HG03045 (cell line): ENCODE results near the gene KMT2C.
A peak's percentile ranks its signal among the peaks of the same experiment; 100 is the strongest.
"Not testable (repeated sequence)": the region's sequence is repeated elsewhere in the genome, so short reads cannot be mapped to it uniquely, and the experiment has no call there.

Experiments
- ATAC-seq: cut with Tn5 transposase; IDR thresholded peaks from one replicate; pipeline ENCODE4 v1.9.1; 2021; ENCODE audit warnings: mild to moderate bottlenecking, moderate library complexity; ENCODE audit not compliant: unreplicated experiment

Gene KMT2C

DNA sequence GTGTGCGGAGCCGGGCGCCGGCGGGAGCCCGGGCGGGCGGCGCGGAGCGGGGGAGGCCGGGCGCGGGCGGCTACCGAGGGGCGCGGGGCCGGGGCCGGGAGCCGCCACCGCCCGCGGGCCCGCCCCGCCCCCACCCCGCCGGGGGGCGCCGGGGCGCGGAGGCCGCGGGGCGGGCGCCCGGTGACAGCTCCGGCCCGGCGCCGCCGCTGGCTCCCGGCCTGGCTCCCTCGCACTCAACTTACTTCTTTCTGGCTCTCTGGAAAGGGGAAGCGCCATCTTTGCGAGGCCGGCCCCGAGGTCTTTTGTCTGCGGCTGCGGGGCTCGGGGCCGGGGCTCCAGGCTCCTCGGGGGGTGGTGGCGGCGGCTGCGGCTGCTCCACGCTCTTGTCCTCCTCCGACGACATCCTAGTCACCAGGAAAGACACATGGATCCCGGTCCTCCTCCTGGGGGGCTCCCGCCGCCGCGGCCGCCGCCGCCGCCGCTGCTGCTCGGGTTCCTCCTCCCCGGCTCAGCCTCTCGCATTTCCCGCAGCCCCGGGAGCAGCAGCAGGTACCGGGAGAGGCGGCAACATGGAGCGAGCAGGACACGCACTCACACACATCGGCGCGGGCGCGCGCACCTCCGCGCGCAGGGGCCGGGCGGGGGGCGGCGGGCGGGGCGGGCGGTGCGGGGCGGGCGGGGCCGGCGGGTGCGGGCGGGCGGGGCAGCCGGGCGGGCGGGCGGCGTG lies at the start of gene KMT2C:
KMT2C (minus strand) TSS at position 620 of the 727 bp plus-strand sequence; CDS start at position 403, 217 bp downstream.
- peak; percentile 24 for ATAC-seq

DNA sequence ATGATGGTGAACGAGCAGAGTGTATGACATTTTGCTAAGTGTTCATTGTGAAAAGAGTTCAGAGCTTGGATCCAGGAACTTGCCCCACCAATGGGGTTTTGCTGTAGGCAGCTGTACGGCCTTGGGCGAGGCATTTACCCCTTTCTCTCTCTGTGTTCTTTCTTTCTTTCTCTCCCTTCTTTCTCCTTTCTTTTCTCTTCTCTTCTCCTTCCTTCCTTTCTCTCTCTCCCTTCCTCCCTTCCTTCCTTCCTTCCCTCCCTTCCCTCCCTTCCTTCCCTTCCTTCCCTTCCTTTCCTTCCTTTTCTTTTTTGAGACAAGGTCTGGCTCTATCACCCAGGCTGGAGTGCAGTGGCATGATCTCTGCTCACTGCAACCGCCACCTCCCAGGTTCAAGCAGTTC lies 45.3 kb upstream of the KMT2C start:
- no peak for ATAC-seq

DNA sequence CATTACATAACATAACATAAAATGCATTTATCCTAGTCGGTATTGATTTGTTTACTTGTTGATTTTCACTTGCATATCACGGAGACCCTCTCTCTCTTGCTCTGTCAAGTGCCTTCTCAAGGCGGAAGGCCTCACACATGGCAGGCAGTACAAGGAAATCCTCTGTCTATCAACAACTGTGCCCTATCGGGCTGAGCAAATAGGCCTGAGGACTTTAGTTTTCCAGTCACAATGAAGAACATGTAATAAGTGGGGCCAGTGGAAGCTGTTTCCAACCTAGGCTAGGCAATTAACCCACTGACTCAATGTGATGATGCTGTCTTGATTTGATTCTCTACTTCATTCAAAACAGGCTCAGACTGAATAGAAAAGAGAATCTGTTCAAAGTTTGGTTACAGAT lies 44.9 kb upstream of the KMT2C start:
- ATAC-seq, result no peak

DNA sequence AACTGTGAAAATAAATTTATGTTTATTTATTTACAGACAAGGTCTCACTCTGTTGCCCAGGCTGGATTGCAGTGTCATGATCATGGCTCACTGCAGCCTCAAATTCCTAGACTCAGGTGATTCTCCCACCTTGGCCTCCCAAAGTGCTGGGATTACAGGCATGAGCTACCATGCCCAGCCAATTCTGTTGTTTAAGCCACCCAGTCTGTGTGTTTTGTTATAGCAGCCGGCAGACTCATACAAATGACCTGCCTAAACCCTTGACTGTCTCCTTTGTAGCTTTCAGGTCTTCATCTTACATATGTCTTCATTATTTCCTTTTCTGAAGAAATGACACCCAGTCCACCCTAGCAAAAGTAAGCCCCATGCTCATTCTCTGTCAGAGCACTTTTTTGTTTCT lies 43.8 kb upstream of the KMT2C start:
- no peak for ATAC-seq

DNA sequence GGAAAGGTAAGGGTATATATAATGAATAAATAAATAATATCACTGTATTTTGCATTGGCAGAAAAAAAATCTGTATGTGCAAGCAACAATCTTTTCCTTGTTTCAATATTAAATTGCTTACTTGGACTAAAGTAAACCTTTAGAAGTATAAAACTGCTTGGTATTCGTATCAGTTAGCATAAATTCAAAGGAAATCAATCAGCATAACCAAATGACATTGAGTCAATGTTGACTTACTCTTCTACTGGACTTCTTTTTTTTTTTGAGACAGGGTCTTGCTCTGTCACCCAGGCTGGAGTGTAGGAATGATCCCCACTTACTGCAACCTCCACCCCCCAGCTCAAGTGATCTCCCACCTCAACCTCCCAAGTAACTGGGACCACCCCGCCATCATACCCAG lies 42.3 kb upstream of the KMT2C start:
- ATAC-seq, result no peak

DNA sequence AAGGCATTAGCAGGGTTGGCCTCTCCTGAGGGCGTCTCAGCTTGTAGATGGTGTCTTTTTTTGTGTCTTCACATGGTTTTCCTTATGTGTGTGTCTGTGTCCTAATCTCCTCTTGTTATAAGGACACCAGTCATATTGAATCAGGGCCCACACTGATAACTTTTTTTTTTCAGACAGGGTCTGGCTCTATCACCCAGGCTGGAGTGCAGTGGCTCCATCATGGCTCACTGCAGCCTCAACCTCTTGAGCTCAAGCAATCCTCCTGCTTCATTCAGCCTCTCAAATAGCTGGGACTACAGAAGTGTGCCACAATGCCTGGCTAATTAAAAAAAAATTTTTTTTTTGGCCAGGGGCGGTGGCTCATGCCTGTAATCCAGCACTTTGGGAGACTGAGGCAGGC lies 41.3 kb upstream of the KMT2C start:
- no peak for ATAC-seq

DNA sequence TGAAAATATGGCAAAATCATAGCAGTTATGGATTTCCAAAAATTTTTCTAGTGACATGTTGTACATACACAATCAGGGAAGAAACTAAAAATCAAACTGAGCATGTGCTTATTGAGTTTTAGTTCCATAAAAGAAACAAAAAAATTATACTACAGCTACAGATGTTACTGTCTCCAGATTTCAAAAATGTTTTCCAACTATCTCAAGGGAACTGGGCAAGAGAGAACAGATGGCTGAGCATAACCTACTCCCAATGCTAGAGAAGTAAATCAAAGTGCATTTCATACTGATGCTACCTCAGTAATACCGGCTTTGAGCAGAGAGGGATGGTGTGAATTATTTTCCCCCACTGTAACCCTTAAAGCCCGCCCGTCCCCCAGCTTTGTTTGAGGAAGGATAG lies 40.7 kb upstream of the KMT2C start:
- ATAC-seq, result no peak

DNA sequence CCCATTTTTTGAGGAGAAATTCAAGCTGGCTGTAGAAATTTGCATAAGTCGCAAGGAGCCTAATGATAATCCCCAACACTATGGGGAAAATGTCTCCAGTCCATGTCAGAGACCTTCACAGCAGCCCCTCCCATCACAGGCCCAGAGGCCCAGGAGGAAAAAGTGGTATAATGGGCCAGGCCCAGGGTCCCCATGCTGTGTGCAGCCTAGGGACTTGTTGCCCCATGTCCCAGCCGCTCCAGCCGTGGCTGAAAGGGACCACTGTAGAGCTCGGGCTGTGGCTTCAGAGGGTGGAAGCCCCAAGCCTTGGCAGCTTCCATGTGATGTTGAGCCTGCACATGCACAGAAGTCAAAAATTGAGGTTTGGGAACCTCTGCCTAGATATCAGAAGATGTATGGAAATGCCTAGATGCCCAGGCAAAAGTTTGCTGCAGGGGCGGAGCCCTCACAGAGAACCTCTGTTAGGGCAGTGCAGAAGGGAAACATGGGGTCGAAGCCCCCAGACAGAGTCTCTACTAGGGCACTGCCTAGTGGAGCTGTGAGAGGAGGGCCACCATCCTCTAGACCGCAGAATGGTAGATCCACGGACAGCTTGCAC lies 35.3 kb upstream of the KMT2C start:
- ATAC-seq, result not testable (repeated sequence)

DNA sequence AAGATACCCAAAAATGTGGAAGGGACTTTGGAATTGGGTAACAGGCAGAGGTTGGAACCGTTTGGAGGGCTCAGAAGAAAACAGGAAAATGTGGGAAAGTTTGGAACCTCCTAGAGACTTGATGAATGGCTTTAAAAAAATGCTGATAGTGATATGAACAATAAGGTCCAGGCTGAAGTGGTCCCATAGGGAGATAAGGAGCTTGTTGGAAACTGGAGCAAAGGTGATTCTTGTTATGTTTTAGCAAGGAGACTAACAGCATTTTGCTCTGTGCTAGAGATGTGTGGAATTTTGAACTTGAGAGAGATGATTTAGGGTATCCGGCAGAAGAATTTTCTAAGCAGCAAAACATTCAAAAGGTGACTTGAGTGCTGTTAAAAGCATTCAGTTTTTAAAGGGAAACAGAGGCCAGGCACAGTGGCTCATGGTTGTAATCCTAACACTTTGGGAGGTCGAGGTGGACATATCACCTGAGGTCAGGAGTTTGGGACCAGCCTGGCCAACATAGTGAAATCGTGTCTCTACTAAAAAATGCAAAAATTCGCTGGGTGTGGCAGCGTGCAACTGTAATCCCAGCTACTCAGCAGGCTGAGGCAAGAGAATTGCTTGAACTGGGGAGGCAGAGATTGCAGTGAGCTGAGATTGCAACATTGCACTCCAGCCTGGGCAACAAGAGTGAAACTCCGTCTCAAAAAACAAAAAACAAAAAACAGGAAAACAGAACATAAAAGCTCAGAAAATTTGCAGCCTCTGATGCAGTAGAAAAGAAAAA lies 34.6 kb upstream of the KMT2C start:
- not testable (repeated sequence) for ATAC-seq

DNA sequence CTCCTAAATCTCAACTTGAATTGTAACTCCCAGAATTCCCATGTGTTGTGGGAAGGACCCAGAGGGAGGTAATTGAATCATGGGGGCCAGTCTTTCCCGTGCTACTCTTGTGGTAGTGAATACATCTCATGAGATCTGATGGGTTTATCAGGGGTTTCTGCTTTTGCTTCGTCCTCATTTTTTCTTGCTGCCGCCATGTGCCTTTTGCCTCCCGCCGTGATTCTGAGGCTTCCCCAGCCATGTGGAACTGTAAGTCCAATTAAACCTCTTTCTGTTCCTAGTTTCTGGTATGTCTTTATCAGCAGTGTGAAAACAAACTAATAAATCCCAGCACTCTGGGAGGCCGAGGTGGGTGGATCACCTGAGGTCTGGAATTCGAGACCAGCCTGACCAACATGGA lies 33.8 kb upstream of the KMT2C start:
- not testable (repeated sequence) for ATAC-seq

DNA sequence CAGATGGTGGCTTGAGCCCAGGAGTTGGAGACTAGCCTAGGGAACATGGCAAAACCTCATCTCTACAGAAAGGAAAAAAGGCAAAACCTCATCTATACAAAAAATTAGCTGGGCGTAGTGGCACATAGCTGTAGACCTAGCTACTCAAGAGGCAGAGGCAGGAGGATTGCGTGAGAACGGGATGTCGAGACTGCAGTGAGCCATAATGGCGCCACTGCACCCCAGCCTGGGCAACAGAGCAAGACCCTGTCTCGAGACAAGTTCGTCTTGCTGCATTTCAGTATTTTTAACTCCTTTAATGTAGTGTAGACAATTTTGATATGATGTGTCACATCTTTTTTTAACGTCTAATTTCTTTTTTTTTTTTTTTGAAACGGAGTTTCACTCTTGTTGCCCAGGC lies 31.4 kb upstream of the KMT2C start:
- ATAC-seq, result no peak

DNA sequence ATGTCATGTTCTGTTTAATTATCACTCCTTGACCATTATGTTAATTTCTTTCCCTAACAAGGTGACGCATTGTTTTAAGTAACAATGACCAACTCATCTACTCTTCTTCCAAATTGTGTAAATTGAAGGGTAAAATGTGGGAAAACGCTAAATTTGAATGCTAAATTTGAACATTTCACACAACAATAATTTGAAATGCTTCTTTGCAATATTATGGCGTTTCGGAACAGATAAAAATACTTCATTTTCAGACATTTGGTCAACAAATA lies 29.2 kb upstream of the KMT2C start:
- ATAC-seq, result no peak

DNA sequence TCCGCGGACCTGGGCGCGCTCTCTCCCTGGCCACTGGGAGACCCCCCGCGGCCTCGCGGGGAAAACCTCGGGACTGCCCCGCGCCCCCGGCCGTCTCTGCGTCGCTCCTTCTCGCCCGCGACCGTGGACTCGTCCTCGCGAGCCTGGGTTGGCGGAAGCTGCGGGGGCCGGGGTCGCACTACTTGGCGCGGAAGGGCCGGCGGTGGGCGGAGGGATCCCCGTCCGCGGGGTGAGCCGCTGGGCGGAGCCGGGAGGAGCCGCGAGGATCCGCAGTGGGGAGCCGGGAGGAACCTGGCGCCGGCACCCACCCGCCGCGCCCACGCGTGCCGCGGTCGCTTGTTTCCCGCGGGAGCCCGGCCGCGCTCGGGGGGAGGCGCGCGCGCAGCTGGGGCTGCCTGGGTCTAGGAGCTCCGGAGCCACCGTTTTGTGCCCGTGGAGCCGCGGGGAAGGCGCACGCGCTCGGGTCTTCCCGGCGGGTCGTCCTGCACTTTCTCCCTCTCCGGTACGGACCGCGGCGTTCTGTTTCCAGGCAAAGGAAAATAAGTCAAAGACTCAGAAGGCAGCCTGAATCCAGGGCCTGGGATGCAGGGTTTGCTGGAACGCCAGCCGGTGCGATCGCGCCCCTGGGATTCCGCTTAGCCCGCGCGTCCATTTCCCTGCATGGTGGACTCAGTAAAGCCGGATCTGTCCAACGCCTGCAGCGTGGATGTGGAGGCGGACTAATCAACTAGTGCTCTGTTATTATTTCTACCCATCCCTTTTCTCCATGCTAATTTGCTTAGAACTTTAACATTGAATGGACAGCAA lies 28.7 kb upstream of the KMT2C start:
- peak; percentile 42 for ATAC-seq

DNA sequence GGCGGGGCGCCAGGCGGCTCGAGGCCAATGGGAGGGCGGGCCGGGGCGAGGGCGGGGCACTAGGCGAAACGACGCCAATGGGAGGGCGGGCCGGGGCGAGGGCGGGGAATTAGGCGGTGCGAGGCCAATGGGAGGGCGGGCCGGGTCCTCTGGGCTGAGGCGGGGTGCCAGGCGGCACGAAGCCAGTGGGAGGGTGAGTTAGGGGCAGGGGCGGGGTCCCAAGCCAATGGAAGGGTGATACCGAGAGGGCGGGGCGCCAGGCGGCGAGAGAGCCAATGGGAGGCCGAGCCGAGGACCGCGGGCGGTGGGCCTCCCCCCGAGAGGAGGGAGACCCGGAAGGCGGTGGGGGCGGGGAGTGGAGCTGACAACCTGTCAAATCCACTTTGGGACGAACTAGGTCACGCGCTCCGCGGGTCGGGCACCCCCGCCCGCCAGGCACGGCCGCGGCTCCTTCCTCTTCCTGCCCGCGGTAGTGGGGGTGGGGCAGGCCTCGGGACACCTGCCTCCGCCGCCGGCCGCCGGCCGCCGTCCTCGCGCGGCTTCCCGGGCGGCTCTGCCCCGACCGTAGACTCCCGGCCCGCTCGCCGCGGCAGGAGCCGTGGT lies 28.0 kb upstream of the KMT2C start:
- peak; percentile 90 for ATAC-seq

DNA sequence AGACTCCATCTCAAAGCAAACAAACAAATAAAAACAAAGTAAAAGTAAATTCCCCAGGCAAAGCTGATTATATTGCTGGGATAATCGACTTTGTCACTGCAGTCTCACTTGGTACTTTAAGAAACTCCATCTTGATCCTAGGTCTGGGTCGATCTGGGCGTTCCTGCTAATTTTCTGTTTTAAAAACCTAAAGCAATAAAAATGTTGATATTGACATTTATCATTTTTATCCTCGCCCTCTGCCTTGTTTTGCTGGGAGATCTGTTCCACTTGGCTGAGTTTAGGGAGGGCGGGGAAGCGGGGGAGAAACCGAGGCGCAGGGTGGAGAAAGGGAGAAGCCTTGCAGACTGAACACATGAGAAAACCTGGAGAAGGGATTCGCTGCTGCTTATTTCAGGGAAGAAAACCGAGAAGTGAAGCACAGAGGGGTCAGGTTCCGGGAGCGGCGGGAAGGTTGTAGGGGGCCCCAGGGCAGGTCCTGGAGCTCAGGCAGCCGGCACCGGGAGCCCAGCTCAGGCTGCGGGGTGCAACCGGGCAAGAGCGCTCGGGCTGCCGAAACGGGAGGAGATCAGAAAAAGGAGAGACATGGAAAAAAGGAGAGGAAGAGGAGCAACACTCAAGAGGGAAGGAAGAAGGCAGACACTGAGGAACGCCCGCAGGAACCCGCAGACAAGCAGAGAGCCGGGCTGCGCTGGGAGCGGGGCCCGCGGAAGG lies 27.3 kb upstream of the KMT2C start:
- ATAC-seq, result peak; percentile 11

DNA sequence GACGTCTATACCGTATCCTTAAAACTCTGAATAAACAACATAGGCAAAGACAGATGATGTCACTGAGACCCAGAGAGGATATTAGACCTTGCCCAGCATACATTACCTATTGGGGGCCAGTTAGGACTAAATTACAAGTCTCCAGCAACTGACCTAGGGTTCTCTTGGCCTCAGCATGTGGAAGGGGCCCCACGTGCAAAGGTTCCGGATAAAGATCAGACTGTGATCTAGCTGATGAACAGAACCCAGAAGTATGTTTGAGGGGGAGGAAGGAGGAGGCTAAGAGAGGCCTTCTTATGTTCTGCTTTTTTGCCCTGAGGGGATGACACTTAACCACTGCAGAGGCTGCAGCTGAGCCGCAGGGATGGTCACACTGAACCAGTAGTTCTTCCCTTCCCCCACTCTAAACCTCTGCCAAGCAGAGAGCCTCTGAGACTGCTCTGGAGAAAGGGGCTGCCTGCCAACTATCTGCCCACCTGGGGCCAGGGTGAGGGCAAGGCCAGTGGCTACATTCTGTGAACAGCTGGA lies 24.0 kb upstream of the KMT2C start:
- ATAC-seq, result no peak

DNA sequence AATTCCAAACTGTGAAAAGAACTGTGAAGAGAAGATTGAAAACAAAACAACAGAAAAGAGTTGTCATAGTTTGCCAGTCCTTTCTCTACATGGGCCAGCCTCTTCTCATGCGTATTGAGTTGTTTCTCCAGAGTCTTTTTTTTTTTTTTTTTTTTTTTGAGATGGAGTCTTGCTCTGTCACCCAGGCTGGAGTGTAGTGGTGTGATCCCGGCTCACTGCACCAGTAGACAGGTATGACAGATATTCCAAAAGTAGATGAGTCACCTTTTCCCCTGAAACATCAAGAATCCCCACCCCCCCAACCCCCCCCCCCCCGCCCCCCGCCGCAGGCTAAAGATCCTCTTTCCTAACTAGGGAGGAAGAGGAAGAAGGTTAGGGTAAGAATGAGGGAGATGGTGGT lies 15.6 kb upstream of the KMT2C start:
- no peak for ATAC-seq

DNA sequence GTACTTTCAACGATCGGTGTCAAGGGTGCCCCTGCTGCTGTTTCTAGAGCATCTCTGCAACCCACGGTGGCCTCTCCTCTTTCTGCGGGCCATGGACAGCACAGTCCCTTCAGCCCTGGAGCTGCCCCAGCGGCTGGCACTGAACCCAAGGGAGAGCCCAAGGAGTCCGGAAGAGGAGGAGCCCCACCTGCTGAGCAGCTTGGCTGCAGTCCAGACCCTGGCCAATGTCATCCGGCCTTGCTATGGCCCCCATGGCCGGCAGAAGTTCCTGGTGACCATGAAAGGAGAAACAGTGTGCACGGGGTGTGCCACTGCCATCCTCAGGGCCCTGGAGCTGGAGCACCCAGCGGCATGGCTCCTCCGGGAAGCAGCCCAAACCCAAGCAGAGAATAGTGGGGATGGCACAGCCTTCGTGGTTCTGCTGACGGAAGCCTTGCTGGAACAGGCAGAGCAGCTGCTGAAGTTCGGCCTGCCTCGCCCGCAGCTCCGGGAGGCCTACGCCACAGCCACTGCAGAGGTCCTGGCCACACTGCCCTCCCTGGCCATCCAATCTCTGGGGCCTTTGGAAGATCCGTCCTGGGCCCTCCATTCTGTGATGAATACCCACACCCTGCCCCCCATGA lies 9.7 kb upstream of the KMT2C start:
- ATAC-seq, result not testable (repeated sequence)

DNA sequence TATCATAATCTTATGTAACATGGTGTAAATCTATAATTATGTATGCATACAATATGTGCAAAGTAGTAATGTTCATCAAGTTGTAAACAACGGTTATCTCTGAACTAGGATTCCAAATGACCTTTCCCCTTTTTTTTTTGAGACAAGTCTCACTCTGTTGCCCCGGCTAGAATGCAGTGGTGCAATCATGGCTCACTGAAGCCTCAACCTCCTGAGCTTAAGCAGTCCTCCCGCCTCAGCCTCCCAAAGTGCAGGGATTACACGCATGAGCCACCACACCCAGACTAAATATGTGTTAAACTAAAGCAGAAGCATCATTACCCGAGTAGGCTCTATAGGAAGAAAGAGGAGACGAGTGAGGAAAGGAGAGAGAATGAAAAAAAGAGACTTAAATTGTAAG lies 7.8 kb upstream of the KMT2C start:
- no peak for ATAC-seq
